Activated T-helper 9 cell treated with anti-CD3 and anti-CD28 coated beads, Interleukin-2, amount 50 U/mL, for 16 hours (primary cell): ENCODE results near the gene SPATA9.

ENCODE experiments used
- DNase-seq: peaks from one replicate; pipeline ENCODE4 v3.0.0-alpha.2; 2020; ENCODE audit warnings: low read depth

The SPATA9 gene

GRCh38 chr5:95619514-95620029 lies 63.2 kb downstream of the SPATA9 start:
- DNase-seq = no peak

GRCh38 chr5:95619096-95619495 lies 63.7 kb downstream of the SPATA9 start:
- DNase-seq = no peak

- DNase-seq = no peak
Measured at GRCh38 chr5:95617057-95617456, 65.7 kb downstream of the SPATA9 start.

GRCh38 chr5:95615164-95615467 lies 67.7 kb downstream of the SPATA9 start:
- no peak for DNase-seq

GRCh38 chr5:95613514-95613913 lies 69.3 kb downstream of the SPATA9 start:
- DNase-seq = no peak

- DNase-seq = no peak
Measured at GRCh38 chr5:95611396-95611795, 71.4 kb downstream of the SPATA9 start.

GRCh38 chr5:95610546-95610945 lies 72.2 kb downstream of the SPATA9 start:
- DNase-seq = no peak

GRCh38 chr5:95609711-95610110 lies 73.1 kb downstream of the SPATA9 start:
- no peak for DNase-seq
